GM13976 (cell line): ENCODE data around the gene VTN.

Source experiments
- DNase-seq: peaks from one replicate; pipeline ENCODE4 v3.0.0; 2012; ENCODE audit warnings: low spot score
- CTCF ChIP-seq: IDR thresholded peaks from 2 replicates; pipeline ENCODE4 v1.5.1; 2012; ENCODE audit warnings: borderline replicate concordance, mild to moderate bottlenecking; ENCODE audit not compliant: insufficient read depth; ENCODE audit errors: extremely low read depth, missing control alignments, control extremely low read depth
- in situ Hi-C: fragments of 300-500 bp; cut with MboI; formaldehyde crosslinking; loops from one replicate; pipeline ENCODE4 v1.12.0; 2022; ENCODE audit warnings: low sequenced_read_pairs, mixed read lengths, inconsistent platforms; ENCODE audit not compliant: unreplicated experiment

The VTN gene

GRCh38 chr17:28371245-28372202, 1.4 kb upstream of the VTN start, which contains the start of gene SARM1:
SARM1 (plus strand) TSS chr17:28371694; CDS start chr17:28372033, 339 bp downstream.
- DNase-seq = peak; percentile 96
- in situ Hi-C loops = loop anchor here (10.0 kb wide), 1 partner anchor 63 kb away; no protein-coding TSS in a partner anchor
- TF ChIP-seq CTCF = no peak

- in situ Hi-C loops = loop anchor here (10.0 kb wide), 1 partner anchor 64 kb away; no protein-coding TSS in a partner anchor
- TF ChIP-seq CTCF = no peak
- no peak for DNase-seq
These were observed 617 bp upstream of the VTN start for GRCh38 chr17:28370744-28371103.

- no peak for DNase-seq
- in situ Hi-C loops = loop anchor here (10.0 kb wide), 1 partner anchor 65 kb away; no protein-coding TSS in a partner anchor
- no peak for TF ChIP-seq CTCF
These were observed 448 bp downstream of the VTN start for GRCh38 chr17:28369684-28370034.

GRCh38 chr17:28368915-28369683, 1.0 kb downstream of the VTN start:
- in situ Hi-C loops = no loop called here
- no peak for DNase-seq
- TF ChIP-seq CTCF = no peak

GRCh38 chr17:28368306-28368831, 1.7 kb downstream of the VTN start:
- no peak for DNase-seq
- in situ Hi-C loops = no loop called here
- TF ChIP-seq CTCF = no peak

GRCh38 chr17:28367641-28368305, 2.3 kb downstream of the VTN start:
- in situ Hi-C loops = no loop called here
- no peak for TF ChIP-seq CTCF
- DNase-seq = no peak
